Activated CD4-positive, CD25-positive, alpha-beta regulatory T cell treated with anti-CD3 and anti-CD28 coated beads, Interleukin-2, amount 50 U/mL, for 72 hours (primary cell): Measurements from ENCODE around the gene HP1BP3.
"Not testable (repeated sequence)": the region's sequence is repeated elsewhere in the genome, so short reads cannot be mapped to it uniquely, and the experiment has no call there.

ENCODE experiments used
- DNase-seq: peaks from one replicate; pipeline ENCODE4 v3.0.0; 2021

The HP1BP3 gene

GRCh38 chr1:20726932-20727745 is 60.0 kb downstream of the HP1BP3 start:
- no peak for DNase-seq

- DNase-seq = no peak
These were observed 60.8 kb downstream of the HP1BP3 start for GRCh38 chr1:20726118-20726911.

- DNase-seq = no peak
These were observed 61.7 kb downstream of the HP1BP3 start for GRCh38 chr1:20725189-20726117.

GRCh38 chr1:20724364-20725188 is 62.5 kb downstream of the HP1BP3 start:
- no peak for DNase-seq

GRCh38 chr1:20723537-20724363 is 63.4 kb downstream of the HP1BP3 start:
- no peak for DNase-seq

- no peak for DNase-seq
These were observed 64.0 kb downstream of the HP1BP3 start for GRCh38 chr1:20723159-20723536.

- no peak for DNase-seq
These were observed 65.7 kb downstream of the HP1BP3 start for GRCh38 chr1:20721117-20722061.

- DNase-seq = no peak
These were observed 66.4 kb downstream of the HP1BP3 start for GRCh38 chr1:20720631-20721091.

GRCh38 chr1:20719871-20720620 is 67.1 kb downstream of the HP1BP3 start:
- no peak for DNase-seq

- DNase-seq = peak; percentile 3
These were observed 67.8 kb downstream of the HP1BP3 start for GRCh38 chr1:20719261-20719660.

GRCh38 chr1:20718343-20718882 is 68.7 kb downstream of the HP1BP3 start:
- DNase-seq = not testable (repeated sequence)

- peak; percentile 66 for DNase-seq
These were observed 69.4 kb downstream of the HP1BP3 start, which contains the start of gene KIF17 for GRCh38 chr1:20717452-20718342. KIF17 (minus strand) TSS chr1:20718007; CDS start chr1:20717706, 301 bp downstream.

GRCh38 chr1:20716232-20716631 is 70.9 kb downstream of the HP1BP3 start:
- no peak for DNase-seq

GRCh38 chr1:20715406-20715805 is 71.7 kb downstream of the HP1BP3 start:
- no peak for DNase-seq

- DNase-seq = no peak
These were observed 73.7 kb downstream of the HP1BP3 start for GRCh38 chr1:20713440-20713839.

- DNase-seq = no peak
These were observed 74.9 kb downstream of the HP1BP3 start for GRCh38 chr1:20712215-20712577.
